MM.1S (cell line): Measurements from ENCODE around the gene DLX2.

Source experiments
- DNase-seq: peaks from one replicate; pipeline ENCODE4 v3.0.0-alpha.2; 2015
- H2AFZ ChIP-seq: fragments of 300-600 bp; sonication (generic); 2 replicates; pipeline ENCODE4 v1.6.0; 2016; ENCODE audit warnings: antibody characterized with exemption, low read length
- H3F3A ChIP-seq: fragments of 300-600 bp; sonication (generic); 2 replicates; pipeline ENCODE4 v1.6.1; 2016; ENCODE audit warnings: mild to moderate bottlenecking, antibody characterized with exemption, low read length, moderate library complexity, mixed read lengths; ENCODE audit not compliant: insufficient read depth
- H3K27ac ChIP-seq: fragments of 300-600 bp; sonication (generic); 2 replicates; pipeline ENCODE4 v1.5.1; 2016; ENCODE audit warnings: mild to moderate bottlenecking, low read length
- H3K27me3 ChIP-seq: fragments of 300-600 bp; sonication (generic); replicated peaks from 2 replicates; pipeline ENCODE4 v1.6.0; 2016; ENCODE audit warnings: low read length; ENCODE audit not compliant: insufficient read depth
- H3K36me3 ChIP-seq: fragments of 300-600 bp; sonication (generic); replicated peaks from 2 replicates; pipeline ENCODE4 v1.6.1; 2016; ENCODE audit warnings: mild to moderate bottlenecking, low read length, mixed read lengths; ENCODE audit not compliant: insufficient read depth
- H3K4me1 ChIP-seq: fragments of 300-600 bp; sonication (generic); 2 replicates; pipeline ENCODE4 v1.6.1; 2016; ENCODE audit warnings: low read length, mixed read lengths
- H3K4me2 ChIP-seq: fragments of 300-600 bp; sonication (generic); 2 replicates; pipeline ENCODE4 v1.6.0; 2016; ENCODE audit warnings: low read depth, low read length
- H3K4me3 ChIP-seq: fragments of 300-600 bp; sonication (generic); 2 replicates; pipeline ENCODE4 v1.5.1; 2016; ENCODE audit warnings: low read length, mixed read lengths
- H3K79me2 ChIP-seq: fragments of 300-600 bp; sonication (generic); 2 replicates; pipeline ENCODE4 v1.6.1; 2016; ENCODE audit warnings: mixed run types, low read length, mixed read lengths
- H3K9ac ChIP-seq: fragments of 300-600 bp; sonication (generic); 2 replicates; pipeline ENCODE4 v1.6.1; 2016; ENCODE audit warnings: low read length, mixed read lengths
- H3K9me2 ChIP-seq: fragments of 300-600 bp; sonication (generic); replicated peaks from 2 replicates; pipeline ENCODE4 v1.6.1; 2016; ENCODE audit warnings: mild to moderate bottlenecking, low read length, mixed read lengths; ENCODE audit not compliant: insufficient read depth
- H3K9me3 ChIP-seq: fragments of 300-600 bp; sonication (generic); replicated peaks from 2 replicates; pipeline ENCODE4 v1.6.1; 2016; ENCODE audit warnings: mild to moderate bottlenecking, low read length, mixed read lengths; ENCODE audit not compliant: insufficient read depth
- H4K20me1 ChIP-seq: fragments of 300-600 bp; sonication (generic); 2 replicates; pipeline ENCODE4 v1.6.1; 2016; ENCODE audit warnings: mild to moderate bottlenecking, low read length, moderate library complexity, mixed read lengths; ENCODE audit not compliant: insufficient read depth
- EZH2 ChIP-seq: fragments of 300-600 bp; sonication (generic); optimal IDR thresholded peaks from 2 replicates; pipeline ENCODE3; 2017; ENCODE audit warnings: low read depth, mild to moderate bottlenecking, antibody characterized with exemption, low read length, mixed read lengths
- EZH2phosphoT487 ChIP-seq: fragments of 300-600 bp; sonication (generic); IDR thresholded peaks from 2 replicates; pipeline ENCODE4 v1.6.1; 2018; ENCODE audit warnings: antibody characterized with exemption, low read length
- TF ChIP-seq, protein P1 (sequence below): fragments of 300-600 bp; sonication (generic); IDR thresholded peaks from 2 replicates; pipeline ENCODE4 v1.5.1; 2016; ENCODE audit warnings: antibody characterized with exemption, low read length, mixed read lengths

Gene DLX2

DNA sequence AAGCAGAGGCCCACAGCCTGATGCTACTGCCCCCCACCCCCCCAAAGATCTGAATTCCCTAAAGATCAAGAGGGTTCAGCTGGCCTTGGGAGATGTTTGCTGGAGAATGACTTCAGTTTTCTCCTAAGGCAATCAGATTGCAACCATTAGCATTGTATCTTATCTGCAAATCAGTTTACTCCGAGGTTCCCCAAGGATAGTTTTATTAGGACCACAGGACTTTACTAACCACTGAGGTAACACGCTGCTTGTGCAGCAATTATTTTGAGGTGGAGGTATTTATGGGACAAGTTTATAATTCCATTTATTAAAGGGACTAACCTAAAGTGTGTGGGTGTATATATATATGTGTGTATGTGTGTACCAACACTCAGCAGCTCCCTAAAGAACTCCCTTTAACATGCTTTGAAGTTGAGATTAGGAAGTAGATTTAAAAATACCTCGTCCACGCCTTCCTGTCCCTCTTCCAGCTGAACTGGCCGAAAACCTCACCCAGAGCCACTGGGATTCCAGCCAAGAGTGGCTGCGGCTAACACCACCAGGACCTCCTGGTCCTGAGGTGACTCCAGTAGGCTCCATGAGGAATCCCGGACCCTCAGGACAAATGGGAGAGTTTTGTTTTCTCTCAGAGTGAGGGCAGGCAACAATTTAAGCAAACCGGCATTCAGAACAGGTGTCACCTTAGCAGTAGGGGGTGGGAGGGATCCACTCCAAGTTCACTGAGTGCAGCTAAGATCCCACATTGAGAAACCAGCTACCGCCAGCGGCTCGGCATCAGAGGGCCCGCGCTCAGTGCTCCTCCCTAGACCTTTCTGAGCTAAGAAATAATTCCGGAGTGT, 20.4 kb downstream of the DLX2 start:
- Histone ChIP-seq H3K9me3 (no peaks in the 10 kb centered on the region), H3K4me2 (no peak overlapping the region), H3K79me2 (no peaks in the 10 kb centered on the region), H3K36me3 (no peaks in the 10 kb centered on the region), H2AFZ (no peak overlapping the region), H3K27me3 (peaks cover 57% of the 10 kb centered on the region), H4K20me1 (no peaks in the 10 kb centered on the region), H3K4me1 (0 out of 2 replicates have a peak, but pooled peaks cover 6% of the 10 kb centered on the region), H3K9ac (no peak overlapping the region), H3K27ac (no peak overlapping the region), H3F3A (no peaks in the 10 kb centered on the region), H3K4me3 (no peak overlapping the region), H3K9me2 (no peaks in the 10 kb centered on the region)
- no peak for DNase-seq
- TF ChIP-seq EZH2: no peak

DNA sequence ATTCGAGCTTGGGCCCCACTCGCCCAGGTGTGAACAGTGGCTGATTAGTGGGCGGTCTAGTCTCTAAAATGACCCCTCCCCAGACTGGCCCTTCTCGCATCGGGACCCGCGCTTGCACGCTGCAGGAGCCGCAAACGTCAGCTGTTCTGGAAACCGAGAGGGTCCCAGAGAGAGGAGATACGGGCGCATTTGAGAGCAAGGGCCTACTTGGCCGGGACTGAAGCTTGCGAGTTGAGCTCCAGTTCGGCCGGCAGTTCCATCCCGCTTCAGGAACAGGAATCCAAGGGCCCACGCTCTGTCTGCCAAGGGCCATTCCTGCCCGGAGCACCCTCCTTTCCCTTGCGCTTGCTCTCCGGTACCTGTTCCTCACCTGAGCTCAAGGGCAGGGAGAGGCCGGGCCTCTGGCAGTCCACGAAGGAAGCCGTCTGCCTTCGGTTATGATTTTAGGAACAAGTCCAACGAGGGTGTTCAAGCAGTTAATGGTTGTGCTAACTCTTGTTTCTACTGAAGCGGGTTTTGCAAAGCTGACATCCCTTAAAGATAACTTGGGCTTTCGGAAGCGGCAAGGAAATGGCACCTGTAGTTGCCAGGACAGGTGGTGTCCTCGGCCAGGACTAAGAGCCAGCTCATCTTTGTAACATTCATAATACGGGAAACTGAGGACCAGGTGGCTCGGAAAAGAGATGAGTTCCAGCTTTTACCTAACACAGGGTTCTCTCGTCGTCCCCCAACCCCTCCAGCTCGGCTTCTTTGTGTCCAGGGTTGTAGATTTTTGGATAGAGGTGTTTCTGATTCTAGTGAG, 21.3 kb downstream of the DLX2 start:
- Histone ChIP-seq H3K4me1 (0 out of 2 replicates have a peak, but pooled peaks cover 6% of the 10 kb centered on the region), H3K36me3 (no peaks in the 10 kb centered on the region), H3F3A (no peaks in the 10 kb centered on the region), H3K9me2 (no peaks in the 10 kb centered on the region), H3K4me3 (no peak overlapping the region), H3K9ac (no peak overlapping the region), H3K9me3 (no peaks in the 10 kb centered on the region), H4K20me1 (no peaks in the 10 kb centered on the region), H2AFZ (no peak overlapping the region), H3K27me3 (peaks cover 48% of the 10 kb centered on the region), H3K79me2 (no peaks in the 10 kb centered on the region), H3K4me2 (no peak overlapping the region), H3K27ac (no peak overlapping the region)
- no peak for DNase-seq
- TF ChIP-seq, protein P1, sequence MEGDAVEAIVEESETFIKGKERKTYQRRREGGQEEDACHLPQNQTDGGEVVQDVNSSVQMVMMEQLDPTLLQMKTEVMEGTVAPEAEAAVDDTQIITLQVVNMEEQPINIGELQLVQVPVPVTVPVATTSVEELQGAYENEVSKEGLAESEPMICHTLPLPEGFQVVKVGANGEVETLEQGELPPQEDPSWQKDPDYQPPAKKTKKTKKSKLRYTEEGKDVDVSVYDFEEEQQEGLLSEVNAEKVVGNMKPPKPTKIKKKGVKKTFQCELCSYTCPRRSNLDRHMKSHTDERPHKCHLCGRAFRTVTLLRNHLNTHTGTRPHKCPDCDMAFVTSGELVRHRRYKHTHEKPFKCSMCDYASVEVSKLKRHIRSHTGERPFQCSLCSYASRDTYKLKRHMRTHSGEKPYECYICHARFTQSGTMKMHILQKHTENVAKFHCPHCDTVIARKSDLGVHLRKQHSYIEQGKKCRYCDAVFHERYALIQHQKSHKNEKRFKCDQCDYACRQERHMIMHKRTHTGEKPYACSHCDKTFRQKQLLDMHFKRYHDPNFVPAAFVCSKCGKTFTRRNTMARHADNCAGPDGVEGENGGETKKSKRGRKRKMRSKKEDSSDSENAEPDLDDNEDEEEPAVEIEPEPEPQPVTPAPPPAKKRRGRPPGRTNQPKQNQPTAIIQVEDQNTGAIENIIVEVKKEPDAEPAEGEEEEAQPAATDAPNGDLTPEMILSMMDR: no peak
- TF ChIP-seq EZH2phosphoT487 (no peak), EZH2 (no peak)

DNA sequence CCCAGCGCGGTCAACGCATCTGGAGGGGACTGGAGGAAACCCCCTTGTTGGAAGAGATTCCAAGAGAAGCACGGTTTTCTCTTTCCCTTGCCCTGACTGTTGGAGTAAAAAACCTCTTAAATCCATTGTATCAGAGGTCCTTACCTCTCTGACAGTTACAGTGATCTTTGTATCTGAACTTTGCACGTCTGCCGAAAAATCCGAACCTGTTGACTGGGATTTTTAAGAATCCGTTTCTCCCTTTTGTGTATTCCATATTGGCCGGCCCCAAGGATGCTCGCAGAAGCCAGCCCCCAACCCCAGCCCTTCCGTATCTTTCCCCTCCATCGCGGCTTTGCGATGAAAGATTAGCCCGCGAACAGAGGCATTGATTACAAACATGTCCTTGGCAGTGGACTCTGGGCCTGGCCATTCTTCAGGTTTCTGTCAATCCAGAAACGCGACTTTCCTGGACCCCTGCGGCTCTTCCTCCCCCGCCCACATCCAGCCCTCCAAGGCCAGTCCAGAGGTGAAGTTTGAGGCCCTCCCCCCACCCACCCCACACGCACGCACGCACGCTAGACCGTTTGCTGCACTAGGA, 22.0 kb downstream of the DLX2 start:
- H3K27me3 ChIP-seq: peaks cover 42% of the 10 kb centered on the region
- H3K4me3 ChIP-seq: no peak overlapping the region
- H3F3A ChIP-seq: no peaks in the 10 kb centered on the region
- no peak overlapping the region for H3K27ac ChIP-seq
- H3K9me2 ChIP-seq: no peaks in the 10 kb centered on the region
- no peak overlapping the region for H3K4me2 ChIP-seq
- H3K36me3 ChIP-seq: no peaks in the 10 kb centered on the region
- 0 out of 2 replicates have a peak, but pooled peaks cover 4% of the 10 kb centered on the region for H3K4me1 ChIP-seq
- TF ChIP-seq EZH2 (no peak), EZH2phosphoT487 (no peak)
- TF ChIP-seq, protein P1: no peak
- H4K20me1 ChIP-seq: no peaks in the 10 kb centered on the region
- H3K9me3 ChIP-seq: no peaks in the 10 kb centered on the region
- no peak for DNase-seq
- H3K9ac ChIP-seq: no peak overlapping the region
- H2AFZ ChIP-seq: no peak overlapping the region
- H3K79me2 ChIP-seq: no peaks in the 10 kb centered on the region
